HG02970 (cell line): ENCODE measurements around the gene LACRT.

Experiments used
- ATAC-seq: cut with Tn5 transposase; IDR thresholded peaks from one replicate; pipeline ENCODE4 v1.9.1; 2021; ENCODE audit warnings: mild to moderate bottlenecking, moderate library complexity, moderate number of reproducible peaks; ENCODE audit not compliant: unreplicated experiment, low FRiP score

The LACRT gene

GRCh38 chr12:54603173-54603814 is 31.4 kb downstream of the LACRT start:
- peak; percentile 68 for ATAC-seq

- ATAC-seq: no peak
These were observed 32.0 kb downstream of the LACRT start for GRCh38 chr12:54602661-54603060.

DNA sequence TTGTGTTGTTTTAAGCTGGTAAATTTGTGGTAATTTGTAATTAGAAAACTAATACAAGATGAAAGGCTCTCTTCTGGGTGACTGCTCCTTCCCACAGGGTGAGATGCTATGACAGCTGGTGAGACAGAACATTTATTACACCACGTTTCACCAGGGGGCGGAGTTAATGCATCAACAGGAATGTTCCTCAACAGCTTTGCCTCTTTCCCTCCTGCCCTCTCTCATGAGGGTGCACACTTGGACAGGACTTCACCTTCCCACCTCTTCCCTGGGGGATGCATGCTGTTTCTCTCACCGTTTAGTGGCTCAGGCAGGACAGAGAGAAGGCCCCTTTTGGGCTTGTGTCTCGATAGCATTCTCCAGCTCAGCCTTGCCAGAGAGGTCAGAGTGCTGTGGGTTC is 32.9 kb downstream of the LACRT start:
- no peak for ATAC-seq

- ATAC-seq: no peak
These were observed 35.7 kb downstream of the LACRT start for GRCh38 chr12:54598970-54599369.

DNA sequence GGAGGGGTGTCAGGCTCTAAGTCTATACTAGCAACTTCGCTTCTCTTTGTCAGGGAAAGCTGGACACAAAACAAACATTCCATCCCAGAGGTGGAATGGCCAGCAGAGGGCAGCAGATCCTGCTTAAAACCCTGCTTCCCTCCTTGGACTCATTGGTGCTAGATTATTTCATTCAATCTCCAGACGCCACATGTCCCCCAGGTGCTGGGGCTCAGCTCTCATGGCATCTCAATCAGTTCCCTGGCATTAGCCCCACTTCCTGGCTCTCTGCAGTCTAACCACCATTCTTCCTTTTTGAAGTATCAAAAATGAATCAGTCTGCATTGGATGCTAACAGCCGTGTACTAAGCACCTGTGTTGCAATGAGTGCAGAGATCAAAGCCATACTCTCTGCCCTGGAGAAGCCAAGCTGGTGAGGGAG is 38.2 kb downstream of the LACRT start:
- ATAC-seq: no peak

DNA sequence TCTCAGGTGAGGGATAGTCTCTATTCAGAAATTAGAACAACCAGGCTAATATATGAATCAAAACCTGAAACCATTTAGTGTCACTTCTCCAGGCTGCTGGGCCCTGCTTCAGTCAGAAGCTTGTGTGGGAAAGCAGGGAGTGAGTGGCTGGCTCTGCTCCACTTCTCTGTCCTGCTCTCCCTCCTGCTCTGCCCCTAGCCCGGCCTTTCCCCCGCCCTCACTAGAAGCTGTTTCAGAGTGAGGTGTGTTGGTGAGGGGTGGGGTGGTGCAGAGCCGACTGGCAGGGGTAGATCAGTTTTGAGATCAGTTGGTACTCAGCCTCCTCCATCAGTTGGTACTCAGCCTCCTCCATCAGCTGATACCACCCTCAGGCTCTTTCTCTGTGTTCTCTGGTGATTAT is 39.2 kb downstream of the LACRT start:
- ATAC-seq: no peak

DNA sequence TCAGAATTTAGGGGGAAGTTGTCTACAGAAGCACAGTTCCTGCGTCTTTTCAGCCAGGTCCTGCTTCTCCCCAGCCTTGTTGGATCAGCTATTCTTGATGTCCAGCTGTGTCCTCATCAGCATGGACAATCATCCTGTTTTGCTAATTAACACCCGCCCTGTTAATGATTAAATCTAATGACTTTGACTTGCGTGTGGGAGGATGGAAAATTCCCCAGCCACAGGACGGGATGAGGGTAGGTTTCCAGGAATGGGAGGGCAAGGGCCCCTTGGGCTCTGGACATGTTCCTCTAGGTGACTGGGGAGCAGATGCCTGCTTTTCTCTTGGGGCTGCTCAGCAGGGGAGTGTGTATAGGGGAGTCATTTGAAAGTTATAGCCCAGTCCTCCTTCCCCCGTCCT is 41.0 kb downstream of the LACRT start:
- ATAC-seq: no peak

GRCh38 chr12:54593135-54593534 is 41.6 kb downstream of the LACRT start:
- no peak for ATAC-seq

- no peak for ATAC-seq
These were observed 42.4 kb downstream of the LACRT start for GRCh38 chr12:54592316-54592715.

DNA sequence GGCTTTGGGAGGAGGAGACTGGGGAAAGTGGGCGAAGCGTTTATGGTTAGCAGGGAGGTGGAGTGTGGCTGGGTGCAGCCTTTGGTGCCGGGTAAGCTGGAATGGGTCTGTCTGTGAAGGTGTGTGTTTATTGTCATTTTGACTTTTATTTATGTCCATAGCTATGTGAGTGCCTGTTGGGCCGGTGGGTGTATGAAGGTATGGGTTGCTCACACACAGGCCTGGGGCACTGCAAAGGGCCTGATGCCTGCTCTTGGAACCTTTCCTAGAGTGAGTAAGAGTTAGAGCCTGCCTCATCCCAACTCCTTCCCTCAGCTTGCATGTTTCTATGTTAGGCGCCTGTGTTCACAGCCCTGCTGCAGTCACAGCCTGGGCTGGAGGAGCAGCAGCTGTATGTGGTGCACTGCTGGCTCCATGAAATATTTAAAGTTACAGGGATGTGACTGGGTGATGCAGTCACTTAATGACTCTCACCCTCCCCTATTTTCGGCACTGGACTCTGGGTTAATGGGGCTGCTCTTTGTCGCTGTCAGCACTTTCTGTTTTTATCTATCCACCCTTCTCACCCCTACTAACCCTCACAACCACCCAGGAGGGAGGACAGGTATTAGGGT is 43.6 kb downstream of the LACRT start:
- no peak for ATAC-seq

DNA sequence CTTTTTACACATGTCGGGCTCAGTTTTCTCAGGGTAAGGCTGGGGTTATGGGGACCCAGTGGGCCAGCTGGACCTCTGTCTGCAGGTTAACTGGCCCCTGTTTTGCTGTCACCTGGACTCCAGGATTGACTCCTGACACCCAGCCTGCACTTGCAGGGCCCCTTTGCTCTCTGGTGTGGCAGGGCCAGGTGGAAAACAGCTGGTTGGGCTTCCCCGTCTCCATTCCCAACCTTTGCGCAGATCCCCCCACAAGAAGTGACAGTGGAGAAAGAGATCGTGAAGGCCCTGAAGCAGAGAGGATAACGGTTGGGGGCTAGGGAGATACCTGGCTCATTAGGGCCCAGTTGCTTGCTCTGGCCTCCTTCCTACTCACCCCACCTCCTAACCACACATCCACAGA is 44.7 kb downstream of the LACRT start:
- ATAC-seq: no peak

- ATAC-seq: no peak
These were observed 45.8 kb downstream of the LACRT start for GRCh38 chr12:54588890-54589267.

GRCh38 chr12:54588110-54588889 is 46.4 kb downstream of the LACRT start, which contains the start of gene PPP1R1A:
TSS of gene PPP1R1A (minus strand) at chr12:54588659. CDS start at chr12:54588488, 171 bp downstream.
- no peak for ATAC-seq

DNA sequence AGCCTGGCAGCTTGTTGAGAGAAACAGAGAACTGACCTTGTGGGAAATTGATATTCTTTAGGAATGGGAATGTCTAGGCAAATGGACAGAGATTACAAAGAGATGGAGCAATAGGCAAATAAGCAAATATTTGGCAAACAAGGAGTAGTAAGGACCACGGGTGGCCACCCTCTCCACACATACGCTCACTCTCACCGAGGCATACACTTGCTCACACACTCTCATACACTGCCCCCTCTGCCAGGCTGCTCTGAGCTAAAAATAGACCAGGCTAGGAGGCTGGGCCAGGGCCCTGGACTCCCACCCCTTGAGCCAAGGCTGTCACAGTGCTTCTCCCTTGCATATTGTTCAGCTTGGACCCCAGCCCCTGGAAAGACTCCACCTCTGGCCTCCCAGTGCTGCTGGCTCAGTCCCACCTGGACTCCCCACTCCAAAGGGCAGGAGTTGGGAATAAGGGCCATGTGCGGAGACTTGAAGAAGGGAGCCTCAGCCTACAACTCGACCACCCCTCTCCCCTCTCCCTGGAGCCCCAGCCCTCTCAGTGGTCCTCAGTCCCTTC is 47.3 kb downstream of the LACRT start:
- ATAC-seq: no peak

- no peak for ATAC-seq
These were observed 48.1 kb downstream of the LACRT start for GRCh38 chr12:54586620-54587019.

GRCh38 chr12:54585243-54585642 is 49.5 kb downstream of the LACRT start:
- ATAC-seq: no peak

GRCh38 chr12:54584128-54584527 is 50.6 kb downstream of the LACRT start:
- no peak for ATAC-seq

DNA sequence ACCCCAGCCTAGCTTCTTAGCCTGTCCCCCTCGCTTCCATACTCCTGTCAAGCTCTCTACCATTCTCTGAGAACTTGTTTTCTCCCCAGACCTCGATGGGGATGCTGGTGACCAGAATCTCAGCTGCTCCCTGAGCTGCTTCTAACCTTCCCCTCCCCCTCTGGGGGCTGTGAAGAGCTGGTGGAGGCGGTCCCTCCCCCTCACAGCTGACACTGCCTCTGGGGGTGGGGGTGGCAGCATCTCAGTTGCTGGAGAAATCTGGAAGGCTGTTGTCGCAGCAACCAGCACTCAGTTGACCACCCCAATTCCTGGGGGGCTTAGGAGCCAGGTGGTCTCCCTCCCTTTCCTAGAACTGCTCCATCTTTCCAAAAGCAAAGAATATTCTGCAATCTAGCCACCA is 51.0 kb downstream of the LACRT start:
- no peak for ATAC-seq

GRCh38 chr12:54581412-54581811 is 53.3 kb downstream of the LACRT start:
- ATAC-seq: no peak
